Pancreas (tissue), 10 donors: Measurements from ENCODE around the gene SERPINA1. TPM values are rescaled to one million over a fixed set of nuclear protein-coding genes. Genes with fewer than 3 reads are reported as not detected.
"Not testable (repeated sequence)": the region's sequence is repeated elsewhere in the genome, so short reads cannot be mapped to it uniquely, and the experiment has no call there.

Source experiments
- ATAC-seq, 4 donors: fragments of 200-7000 bp; cut with Tn5 transposase; one replicate each; pipeline versions ENCODE4 v1.8.0 to v1.9.1; 2020; ENCODE audit warnings: mild to moderate bottlenecking in 4 of 4, moderate library complexity in 4 of 4
- DNase-seq, 6 donors: peaks; one replicate each; pipeline ENCODE4 v3.0.0-alpha.2; 2020
- FAIRE-seq: peaks from 2 replicates; lab custom pipeline; 2012; peaks lifted over from hg19 to GRCh38; lab: Jason Lieb, UNC
- H3K27ac ChIP-seq, 4 donors: fragments of 200-600 bp; sonication (generic); 1 replicate in 3 of 4; 2 replicates in 1 of 4; pipeline versions ENCODE4 v1.5.0 to v1.8.0; 2020
- H3K27me3 ChIP-seq, 4 donors: fragments of 200-600 bp; one replicate each; pipeline ENCODE4 v1.8.0; 2021
- H3K36me3 ChIP-seq, 3 donors: fragments of 200-600 bp; sonication (generic) in 1 of 3; one replicate each; pipeline versions ENCODE4 v1.5.0 to v1.8.0; 2020 to 2021
- H3K4me1 ChIP-seq, 3 donors: fragments of 200-600 bp; one replicate each; pipeline ENCODE4 v1.8.0; 2021
- H3K4me3 ChIP-seq, 4 donors: fragments of 200-600 bp; sonication (generic) in 2 of 4; one replicate each; pipeline versions ENCODE4 v1.5.0 to v1.8.0; 2020 to 2021
- H3K9me3 ChIP-seq, 4 donors: fragments of 200-600 bp; one replicate each; pipeline ENCODE4 v1.8.0; 2021
- WGBS, 2 donors: extraction: QIAGEN DNeasy Blood & Tissue Kit; methylation state at CpG; one replicate each; pipeline ENCODE4 v1.1.7; 2013; 5-methylcytosine and 5-hydroxymethylcytosine counted together
- intact Hi-C, 3 donors: fragments of 100-400 bp; cut with DNase I; formaldehyde crosslinking; loops; one replicate each; pipeline versions ENCODE4 v1.11.1 to v1.14.2; 2022
- polyA plus RNA-seq, 2 donors: library from polyadenylated mRNA; stranded (reverse); fragments of 200-250 nt; gene quantifications; one replicate each; pipeline ENCODE4 v1.2.3, GENCODE V29; 2013
- total RNA-seq, 6 donors: library from RNA; stranded (reverse); fragmentation: NEBNext Ultra II Directional in 4 of 6; extraction: Animal tissue kit (Norgen Biotek cat#: 25700) in 4 of 6; gene quantifications; one replicate each; pipeline versions ENCODE4 v1.2.1 to v1.2.4, GENCODE V29; 2021 to 2023
- TF ChIP-seq, protein P1 (sequence below), 4 donors: fragments of 200-600 bp; sonication (generic) in 3 of 4; IDR thresholded peaks; one replicate each; pipeline versions ENCODE4 v1.5.0 to v1.8.0; 2021; ENCODE audit warnings: antibody characterized with exemption in 4 of 4
- donor health status: healthy with polysubstance abuse.
- donor health status: DM: no; HTN: no; CAD: no; lungs with moderate emphysema.
- donor health status: DM: no; HTN: no; CAD: no.
- donor health status: control.
- donor health status: control.
- donor health status: Bipolar disorder and iron deficiency.
- donor health status: DM: yes; HTN: yes; CAD: no.
- donor health status: DM: no; HTN: no; CAD: no.
- donor health status: DM: no; HTN: no; CAD: no.
- donor health status: DM: yes; HTN: yes; CAD: no.

The SERPINA1 gene
- total and polyA plus RNA-seq, 8 donors: 45.0 to 328 (median 170) TPM

- H3K9me3 ChIP-seq: peaks cover 0 to 4% (median 0%) of the 10 kb centered on the region in 4 donors
- H3K4me3 ChIP-seq: no peak overlapping the region
- H3K4me1 ChIP-seq: no peaks in the 10 kb centered on the region
- FAIRE-seq (no peak), ATAC-seq (peak; percentile 71 to 88 (median 78)), DNase-seq (peak in 1 of 6 donors; percentile 27)
- no peaks in the 10 kb centered on the region for H3K36me3 ChIP-seq
- H3K27ac ChIP-seq: peak overlapping the region; percentile 17 to 64 (median 44)
- TF ChIP-seq, protein P1, sequence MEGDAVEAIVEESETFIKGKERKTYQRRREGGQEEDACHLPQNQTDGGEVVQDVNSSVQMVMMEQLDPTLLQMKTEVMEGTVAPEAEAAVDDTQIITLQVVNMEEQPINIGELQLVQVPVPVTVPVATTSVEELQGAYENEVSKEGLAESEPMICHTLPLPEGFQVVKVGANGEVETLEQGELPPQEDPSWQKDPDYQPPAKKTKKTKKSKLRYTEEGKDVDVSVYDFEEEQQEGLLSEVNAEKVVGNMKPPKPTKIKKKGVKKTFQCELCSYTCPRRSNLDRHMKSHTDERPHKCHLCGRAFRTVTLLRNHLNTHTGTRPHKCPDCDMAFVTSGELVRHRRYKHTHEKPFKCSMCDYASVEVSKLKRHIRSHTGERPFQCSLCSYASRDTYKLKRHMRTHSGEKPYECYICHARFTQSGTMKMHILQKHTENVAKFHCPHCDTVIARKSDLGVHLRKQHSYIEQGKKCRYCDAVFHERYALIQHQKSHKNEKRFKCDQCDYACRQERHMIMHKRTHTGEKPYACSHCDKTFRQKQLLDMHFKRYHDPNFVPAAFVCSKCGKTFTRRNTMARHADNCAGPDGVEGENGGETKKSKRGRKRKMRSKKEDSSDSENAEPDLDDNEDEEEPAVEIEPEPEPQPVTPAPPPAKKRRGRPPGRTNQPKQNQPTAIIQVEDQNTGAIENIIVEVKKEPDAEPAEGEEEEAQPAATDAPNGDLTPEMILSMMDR (IDR thresholded peaks at IDR 0.05): no peak
- intact Hi-C loops: no loop called here
- WGBS, 2 donors: 0 to 4% methylated on average over 1 of the region's 1 CpG
- H3K27me3 ChIP-seq: no peaks in the 10 kb centered on the region
Observed at GRCh38 chr14:94411638-94412037, 23.2 kb upstream of the SERPINA1 start.

DNA sequence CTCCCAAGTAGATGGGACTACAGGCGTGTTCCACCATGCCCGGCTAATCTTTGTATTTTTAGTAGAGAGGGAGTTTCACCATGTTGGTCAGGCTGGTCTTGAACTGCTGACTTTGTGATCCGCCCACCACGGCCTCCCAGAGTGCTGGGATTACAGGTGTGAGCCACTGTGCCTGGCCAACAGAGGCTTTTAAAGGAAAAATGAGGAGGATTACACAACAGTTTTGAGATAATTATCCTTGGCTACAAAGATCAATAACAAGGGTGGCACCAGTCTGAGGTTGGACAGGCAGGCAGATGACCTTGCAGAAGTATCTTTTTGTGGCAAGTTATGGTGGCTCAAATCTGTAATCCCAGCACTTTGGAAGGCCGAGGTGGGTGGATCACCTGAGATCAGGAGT, 21.0 kb upstream of the SERPINA1 start:
- DNase-seq, H3K36me3 ChIP-seq, H3K4me3 ChIP-seq, H3K27me3 ChIP-seq, intact Hi-C loops, H3K4me1 ChIP-seq, H3K9me3 ChIP-seq, ATAC-seq, H3K27ac ChIP-seq, FAIRE-seq: not testable (repeated sequence)
- 68% methylated on average over 5 of the region's 5 CpGs for WGBS, 2 donors

GRCh38 chr14:94408546-94409095, 20.2 kb upstream of the SERPINA1 start:
- ATAC-seq (no peak), DNase-seq (no peak), FAIRE-seq (no peak)
- Histone ChIP-seq H3K27ac (no peak overlapping the region), H3K4me3 (no peak overlapping the region), H3K27me3 (no peaks in the 10 kb centered on the region), H3K9me3 (peaks cover 0 to 5% (median 0%) of the 10 kb centered on the region in 4 donors), H3K4me1 (no peaks in the 10 kb centered on the region), H3K36me3 (no peaks in the 10 kb centered on the region)
- WGBS, 2 donors: 63 to 80% methylated on average over 4 of the region's 4 CpGs
- TF ChIP-seq, protein P1 (IDR thresholded peaks at IDR 0.05): no peak
- intact Hi-C loops: no loop called here

DNA sequence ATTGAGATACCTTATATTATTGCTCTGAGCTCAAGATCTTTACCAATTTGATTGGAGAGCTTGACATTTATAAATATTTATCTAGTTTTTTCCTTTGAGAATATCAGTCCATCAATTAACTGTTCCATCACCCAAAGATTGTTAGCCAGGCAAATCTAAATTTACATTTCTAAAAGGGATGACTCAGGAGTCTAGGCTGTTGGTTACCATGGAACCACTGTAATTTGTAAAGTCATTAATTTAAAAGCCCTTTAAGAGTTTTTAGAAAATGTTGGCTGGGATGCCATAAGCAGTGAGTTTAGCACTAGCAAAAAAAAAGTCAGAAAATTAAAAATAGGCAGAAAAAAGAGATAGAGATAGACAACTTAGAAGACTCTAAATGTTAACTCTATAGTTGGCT, 19.5 kb upstream of the SERPINA1 start:
- Histone ChIP-seq H3K27me3 (no peaks in the 10 kb centered on the region), H3K4me3 (no peak overlapping the region), H3K9me3 (peaks cover 0 to 5% (median 0%) of the 10 kb centered on the region in 4 donors), H3K36me3 (no peaks in the 10 kb centered on the region), H3K27ac (no peak overlapping the region), H3K4me1 (no peaks in the 10 kb centered on the region)
- DNase-seq (no peak), ATAC-seq (peak in 2 of 4 donors; percentile 37 to 69), FAIRE-seq (no peak)
- intact Hi-C loops: no loop called here
- TF ChIP-seq, protein P1 (IDR thresholded peaks at IDR 0.05): no peak

DNA sequence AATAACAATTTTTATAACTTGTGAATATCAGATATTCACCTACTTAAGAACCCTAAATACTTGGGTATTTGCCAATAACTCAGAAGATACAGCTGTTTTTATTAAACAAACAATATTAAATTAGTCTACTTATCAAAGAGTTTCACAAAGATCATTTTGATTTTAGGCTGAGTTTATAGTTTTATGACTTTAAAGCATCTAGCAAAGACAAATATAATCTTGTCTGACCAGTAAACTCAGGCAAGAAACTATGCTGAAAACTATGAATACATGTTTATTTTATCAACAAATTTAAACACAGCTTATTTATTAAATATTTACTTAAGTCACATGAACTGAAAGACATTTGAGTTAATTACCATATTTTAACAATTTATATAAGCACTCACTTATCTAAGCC, 18.5 kb upstream of the SERPINA1 start:
- peaks cover 0 to 5% (median 0%) of the 10 kb centered on the region in 4 donors for H3K9me3 ChIP-seq
- no peak overlapping the region for H3K27ac ChIP-seq
- no peak for ATAC-seq
- intact Hi-C loops: no loop called here
- TF ChIP-seq, protein P1 (IDR thresholded peaks at IDR 0.05): no peak
- H3K4me3 ChIP-seq: no peak overlapping the region
- H3K36me3 ChIP-seq: no peaks in the 10 kb centered on the region
- no peak for FAIRE-seq
- H3K27me3 ChIP-seq: no peaks in the 10 kb centered on the region
- DNase-seq: no peak
- H3K4me1 ChIP-seq: no peaks in the 10 kb centered on the region
